Testis (tissue), 2 donors: Measurements from ENCODE around the gene CCM2L.

ENCODE experiments used
- POLR2A ChIP-seq: fragments of 450-650 bp; IDR thresholded peaks from one replicate; pipeline ENCODE4 v1.6.1; 2017; ENCODE audit warnings: antibody characterized with exemption, mild to moderate bottlenecking, moderate library complexity
- TF ChIP-seq, protein P1 (sequence below), 3 experiments: fragments of 450-650 bp in 2 of 3; fragments of 200-600 bp in 1 of 3; sonication (generic) in 1 of 3; IDR thresholded peaks; one replicate each; pipeline ENCODE4 v1.5.1; 2016 to 2019; ENCODE audit warnings: antibody characterized with exemption in 3 of 3, mild to moderate bottlenecking in 2 of 3, moderate library complexity in 1 of 3

DNA sequence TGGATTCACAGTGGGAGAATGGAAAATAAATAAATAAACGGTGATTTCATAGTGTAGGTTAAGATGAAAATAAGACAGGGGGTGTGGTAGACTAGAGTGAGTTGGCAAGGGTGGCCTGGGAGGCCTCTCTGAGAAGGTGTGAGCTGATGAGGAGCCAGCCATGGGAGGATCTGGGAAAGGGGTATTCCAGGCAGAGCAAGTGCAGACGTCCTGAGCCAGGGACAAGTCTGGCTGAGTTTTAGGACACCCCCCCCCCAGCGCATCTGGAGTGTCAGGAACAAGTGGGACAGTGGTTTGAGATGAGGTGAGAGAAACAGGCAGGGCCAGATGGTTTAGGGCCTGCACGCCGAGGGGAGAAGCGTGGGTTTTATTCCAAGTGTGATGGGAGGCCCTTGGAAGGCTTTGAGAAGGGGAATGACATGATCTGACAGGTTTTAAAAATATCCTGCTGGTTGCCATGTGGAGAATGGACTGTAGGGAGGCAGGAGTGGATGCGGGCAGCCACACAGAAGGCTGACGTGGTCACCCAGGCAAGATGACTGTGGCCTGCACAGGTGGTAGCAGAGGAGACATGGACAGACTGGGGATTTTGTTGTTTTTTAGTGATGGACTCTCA is 21.1 kb upstream of the CCM2L start:
- TF ChIP-seq, protein P1, sequence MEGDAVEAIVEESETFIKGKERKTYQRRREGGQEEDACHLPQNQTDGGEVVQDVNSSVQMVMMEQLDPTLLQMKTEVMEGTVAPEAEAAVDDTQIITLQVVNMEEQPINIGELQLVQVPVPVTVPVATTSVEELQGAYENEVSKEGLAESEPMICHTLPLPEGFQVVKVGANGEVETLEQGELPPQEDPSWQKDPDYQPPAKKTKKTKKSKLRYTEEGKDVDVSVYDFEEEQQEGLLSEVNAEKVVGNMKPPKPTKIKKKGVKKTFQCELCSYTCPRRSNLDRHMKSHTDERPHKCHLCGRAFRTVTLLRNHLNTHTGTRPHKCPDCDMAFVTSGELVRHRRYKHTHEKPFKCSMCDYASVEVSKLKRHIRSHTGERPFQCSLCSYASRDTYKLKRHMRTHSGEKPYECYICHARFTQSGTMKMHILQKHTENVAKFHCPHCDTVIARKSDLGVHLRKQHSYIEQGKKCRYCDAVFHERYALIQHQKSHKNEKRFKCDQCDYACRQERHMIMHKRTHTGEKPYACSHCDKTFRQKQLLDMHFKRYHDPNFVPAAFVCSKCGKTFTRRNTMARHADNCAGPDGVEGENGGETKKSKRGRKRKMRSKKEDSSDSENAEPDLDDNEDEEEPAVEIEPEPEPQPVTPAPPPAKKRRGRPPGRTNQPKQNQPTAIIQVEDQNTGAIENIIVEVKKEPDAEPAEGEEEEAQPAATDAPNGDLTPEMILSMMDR (IDR thresholded peaks at IDR 0.05) = no peak
- no peak for TF ChIP-seq POLR2A
